ENCODE measurements around the gene ZDHHC1.
A peak's percentile ranks its signal among the peaks of the same experiment; 100 is the strongest.

ZDHHC1 gene, protein sequence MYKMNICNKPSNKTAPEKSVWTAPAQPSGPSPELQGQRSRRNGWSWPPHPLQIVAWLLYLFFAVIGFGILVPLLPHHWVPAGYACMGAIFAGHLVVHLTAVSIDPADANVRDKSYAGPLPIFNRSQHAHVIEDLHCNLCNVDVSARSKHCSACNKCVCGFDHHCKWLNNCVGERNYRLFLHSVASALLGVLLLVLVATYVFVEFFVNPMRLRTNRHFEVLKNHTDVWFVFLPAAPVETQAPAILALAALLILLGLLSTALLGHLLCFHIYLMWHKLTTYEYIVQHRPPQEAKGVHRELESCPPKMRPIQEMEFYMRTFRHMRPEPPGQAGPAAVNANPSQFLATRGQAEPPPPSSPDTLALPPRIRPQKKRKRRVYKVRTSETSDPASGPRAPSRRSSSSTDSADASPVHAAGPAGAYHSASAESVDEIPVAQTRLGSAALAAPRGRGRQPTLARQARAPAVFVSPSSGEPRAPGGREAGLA

DNA sequence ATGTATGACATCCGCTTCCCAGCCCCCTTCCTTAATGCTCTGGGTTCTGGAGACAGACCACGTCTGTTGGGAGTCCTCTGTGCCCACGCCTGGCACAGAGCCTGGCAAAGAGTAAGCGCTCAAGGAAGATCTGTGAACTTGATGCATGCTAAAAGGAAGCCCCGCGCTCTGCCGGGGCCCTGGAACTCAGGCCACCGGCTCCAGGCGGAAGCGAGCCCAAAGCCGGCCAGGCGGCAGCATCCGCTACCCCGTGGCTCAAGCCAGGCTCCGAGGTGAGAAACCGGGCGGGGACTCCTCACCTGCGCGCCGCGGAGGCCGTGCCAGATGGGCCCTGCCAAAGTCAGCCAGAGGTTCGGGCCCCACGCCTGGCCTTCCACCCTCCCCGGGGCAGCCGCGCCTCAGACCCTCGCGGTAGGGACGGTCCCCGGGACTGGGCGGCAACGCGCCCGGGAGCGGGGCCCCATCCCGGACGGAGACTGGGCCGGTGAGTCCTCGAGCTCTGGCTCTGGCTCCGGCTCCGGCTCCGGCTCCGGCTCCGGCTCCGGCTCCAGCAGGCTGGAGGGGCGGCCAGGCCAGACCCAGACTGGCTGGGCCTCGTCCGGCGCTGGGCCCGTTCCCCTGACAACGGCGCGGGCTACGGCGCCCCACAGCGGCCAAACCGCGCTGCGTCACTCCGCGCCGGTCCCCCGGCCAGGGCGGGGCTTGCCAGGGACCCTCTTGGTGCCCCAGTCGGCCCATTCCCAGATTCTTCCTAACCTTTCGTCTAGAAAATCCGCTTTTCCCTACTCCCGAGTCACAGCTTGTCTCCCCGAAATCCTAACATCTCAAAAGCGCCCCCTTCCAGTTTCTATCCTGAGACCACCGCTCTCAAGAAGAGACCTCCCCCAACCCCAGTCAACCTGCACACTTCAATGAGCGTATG, at the start of gene ZDHHC1:
ZDHHC1 (minus strand) TSS at position 606 of the 922 bp plus-strand sequence. CDS start 8,702 bp downstream, outside the sequence.
- DNase-seq, result no peak

DNA sequence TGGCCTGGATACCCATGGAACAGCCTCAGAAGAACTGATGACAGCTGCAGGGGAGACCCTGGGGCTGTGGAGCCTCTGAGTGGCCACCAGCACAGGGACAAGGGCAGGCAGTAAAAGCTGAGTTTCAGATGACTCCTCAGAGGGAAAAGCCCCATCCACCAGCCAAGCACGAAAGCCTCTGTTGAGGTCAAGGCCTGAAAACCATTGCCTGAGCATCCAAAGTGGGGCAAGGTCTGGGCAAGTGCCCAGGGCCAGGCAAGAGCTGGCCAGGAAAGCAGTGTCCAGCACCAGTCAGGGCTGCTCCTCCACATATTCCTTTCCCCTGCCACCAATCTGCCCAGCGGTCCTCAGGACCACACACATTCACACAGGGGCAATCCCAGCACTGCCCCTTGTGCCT, 48.3 kb upstream of the ZDHHC1 start:
- DNase-seq, result no peak

DNA sequence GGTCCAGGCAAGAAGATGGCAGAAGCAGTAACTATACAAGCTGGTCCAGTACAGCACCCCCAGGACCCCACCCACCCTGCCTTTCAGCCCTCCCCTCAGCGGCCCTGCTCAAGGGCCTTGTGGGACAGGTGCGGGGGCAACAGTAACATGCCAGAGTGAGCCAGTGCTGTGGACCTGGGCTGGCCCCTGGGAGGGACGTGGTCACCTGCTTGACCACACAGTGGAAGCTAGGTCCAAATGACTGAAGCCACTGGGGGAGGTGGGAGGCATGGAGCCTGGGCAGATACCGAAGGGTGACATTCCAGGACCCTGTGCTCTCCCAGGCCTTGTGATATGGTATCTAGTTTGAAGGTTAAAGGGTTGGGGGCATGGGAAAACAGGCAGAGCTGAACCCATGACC, 47.4 kb upstream of the ZDHHC1 start:
- DNase-seq, result no peak

DNA sequence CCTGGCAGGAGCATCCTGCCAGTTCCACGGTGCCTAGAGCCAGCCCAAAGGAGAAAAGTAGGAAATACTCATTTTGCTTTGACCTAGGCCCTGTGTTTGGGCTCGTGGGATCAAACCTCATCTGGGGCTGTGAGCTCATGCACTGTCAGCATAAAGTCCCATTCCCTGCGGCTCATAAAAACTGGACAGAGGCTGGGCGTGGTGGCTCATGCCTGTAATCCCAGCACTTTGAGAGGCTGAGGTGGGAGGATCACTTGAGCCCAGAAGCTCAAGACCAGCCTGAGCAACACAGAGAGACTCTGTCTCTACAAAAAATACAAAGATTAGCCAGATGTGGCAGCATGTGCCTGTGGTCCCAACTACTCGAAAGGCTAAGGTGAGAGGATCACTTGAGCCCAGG, 46.8 kb upstream of the ZDHHC1 start:
- no peak for DNase-seq

DNA sequence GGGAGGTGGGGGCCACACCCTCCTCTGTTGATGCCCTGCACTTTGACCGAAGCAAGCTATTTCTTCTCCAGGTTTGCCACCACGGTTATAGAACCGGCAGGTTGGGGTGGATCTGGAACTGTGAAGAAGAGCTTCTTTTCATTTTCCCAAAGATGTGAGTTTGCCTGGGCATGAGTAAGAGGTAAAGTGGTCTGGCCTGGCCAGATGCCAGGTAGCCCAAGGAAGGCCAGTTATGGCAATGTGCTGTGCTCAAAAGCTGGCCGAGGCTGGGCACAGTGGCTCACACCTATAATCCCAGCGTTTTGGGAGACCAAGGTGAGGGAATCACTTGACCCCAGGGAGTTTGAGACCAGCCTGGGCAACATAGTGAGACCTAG, 46.0 kb upstream of the ZDHHC1 start:
- no peak for DNase-seq

DNA sequence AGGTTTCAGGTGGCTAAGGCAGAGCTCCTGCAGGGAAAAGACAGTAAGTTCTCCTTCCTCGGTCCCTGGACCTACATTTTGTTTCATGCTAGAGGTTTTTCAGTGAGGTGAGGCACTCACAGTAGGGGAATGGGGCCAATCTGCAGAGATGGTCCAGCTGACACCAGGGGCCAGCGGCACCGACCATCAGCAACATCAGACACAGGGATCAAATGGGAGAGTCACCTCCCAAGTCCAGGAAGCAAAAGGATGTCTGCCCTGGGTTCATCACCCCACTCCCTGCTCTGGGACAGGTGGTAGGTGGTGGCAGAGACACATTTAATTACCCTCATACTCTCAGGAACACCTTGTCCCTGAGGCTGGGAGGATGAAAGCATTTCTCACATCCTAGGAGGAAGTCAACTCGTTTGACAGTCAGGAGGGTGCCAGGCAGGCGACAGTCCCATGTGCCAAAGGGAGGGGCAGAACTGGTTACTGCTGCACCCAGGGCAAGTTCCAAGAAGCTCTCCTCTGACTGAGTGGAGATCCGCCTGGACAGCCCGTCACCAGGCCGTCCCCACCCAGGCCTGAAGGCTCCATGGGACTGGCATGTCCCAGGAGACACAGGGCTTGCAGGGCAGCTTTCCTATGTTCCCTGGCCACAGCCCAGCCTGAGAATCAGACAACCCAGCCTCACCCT, 45.5 kb upstream of the ZDHHC1 start:
- DNase-seq, result no peak

DNA sequence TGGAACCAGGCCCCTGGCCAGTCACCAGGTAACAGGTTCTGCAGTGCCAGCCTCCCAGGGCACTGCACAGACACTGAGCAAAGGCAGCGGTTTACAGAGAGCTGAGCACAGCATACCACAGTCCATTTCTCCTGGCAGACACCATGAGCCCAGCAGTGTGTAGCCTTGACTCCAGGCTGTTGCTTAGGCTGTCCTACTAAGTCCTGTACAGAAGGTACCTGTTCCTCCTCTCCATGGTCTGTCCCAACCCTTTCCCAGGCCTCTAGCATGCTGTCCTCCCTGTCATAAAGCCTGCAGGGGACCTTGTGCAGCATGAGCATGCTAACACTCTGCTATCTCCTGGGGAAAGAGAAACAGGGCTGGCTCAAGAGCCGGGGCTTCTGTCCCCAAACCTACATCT, 44.7 kb upstream of the ZDHHC1 start:
- no peak for DNase-seq

DNA sequence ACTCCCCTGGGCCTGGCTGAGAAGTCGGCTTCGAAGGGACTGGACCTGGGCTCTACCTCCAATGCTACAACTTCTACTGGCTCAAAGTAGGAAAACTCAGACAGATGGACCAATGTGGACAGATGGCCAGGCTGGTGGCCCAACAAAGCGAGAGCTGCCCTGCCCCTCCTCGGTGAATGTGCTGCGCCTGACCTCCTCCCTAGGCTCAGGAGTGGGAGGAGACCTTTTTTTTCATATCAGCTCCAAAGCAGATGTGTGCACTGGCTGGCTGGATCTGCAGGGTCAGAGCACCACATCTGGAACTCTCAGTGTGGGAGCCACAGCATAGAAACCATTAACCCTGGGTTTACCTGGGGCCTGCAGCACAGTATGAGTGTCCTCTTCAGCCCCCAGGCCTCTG, 43.9 kb upstream of the ZDHHC1 start:
- DNase-seq, result no peak

DNA sequence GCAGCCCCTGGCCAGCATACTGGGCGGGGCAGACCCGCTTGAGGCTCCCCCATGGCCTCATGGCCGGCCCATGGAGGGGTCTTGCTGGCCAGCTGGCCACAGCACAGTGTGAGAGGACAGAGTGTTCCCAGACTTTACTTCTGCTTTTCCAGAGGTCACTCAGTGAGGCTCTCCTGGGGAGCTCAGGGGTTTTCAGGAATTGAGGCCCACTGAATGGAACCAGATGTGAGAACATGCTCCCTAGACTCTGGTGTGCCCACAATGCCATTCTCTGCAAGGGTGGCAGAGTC, 43.5 kb upstream of the ZDHHC1 start:
- no peak for DNase-seq

DNA sequence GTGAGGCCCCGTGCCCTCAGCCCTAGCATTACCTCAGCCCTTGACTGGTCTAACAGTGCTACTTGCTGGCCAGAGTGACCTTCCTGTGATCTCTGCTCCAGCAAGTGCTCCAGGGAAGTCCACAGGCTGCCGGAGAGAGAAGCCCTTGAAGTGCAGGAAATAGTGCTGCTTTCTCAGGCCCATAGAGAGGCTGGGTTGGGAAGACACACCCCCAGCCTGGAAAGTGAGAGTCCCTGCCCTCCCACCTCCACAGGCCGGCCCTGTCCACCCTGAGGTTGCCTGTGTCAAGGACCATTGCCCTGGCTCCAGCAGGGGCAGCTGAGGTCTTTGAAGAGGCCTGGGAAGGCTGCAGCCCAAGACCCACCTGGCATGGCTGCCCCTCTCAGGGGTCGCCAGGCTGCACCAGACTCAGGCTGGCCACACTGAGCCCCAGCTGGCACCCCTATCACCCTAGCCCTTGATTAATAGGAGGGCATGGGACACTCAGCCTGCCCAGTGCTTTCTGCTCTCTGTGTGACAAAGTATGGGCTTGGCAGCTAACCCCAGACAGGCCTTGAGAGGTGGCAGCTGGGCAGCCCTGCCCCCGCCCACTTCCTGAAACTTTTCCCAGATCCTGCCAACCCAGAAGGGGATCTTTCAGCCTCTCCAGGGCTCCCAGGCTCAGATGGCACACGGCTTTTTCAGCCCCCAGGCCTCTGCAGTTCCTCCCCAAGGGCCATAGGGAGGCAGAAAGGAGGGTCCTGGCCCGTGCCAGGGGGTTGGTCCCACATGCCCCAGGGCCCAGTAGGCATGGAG, 43.0 kb upstream of the ZDHHC1 start:
- no peak for DNase-seq

DNA sequence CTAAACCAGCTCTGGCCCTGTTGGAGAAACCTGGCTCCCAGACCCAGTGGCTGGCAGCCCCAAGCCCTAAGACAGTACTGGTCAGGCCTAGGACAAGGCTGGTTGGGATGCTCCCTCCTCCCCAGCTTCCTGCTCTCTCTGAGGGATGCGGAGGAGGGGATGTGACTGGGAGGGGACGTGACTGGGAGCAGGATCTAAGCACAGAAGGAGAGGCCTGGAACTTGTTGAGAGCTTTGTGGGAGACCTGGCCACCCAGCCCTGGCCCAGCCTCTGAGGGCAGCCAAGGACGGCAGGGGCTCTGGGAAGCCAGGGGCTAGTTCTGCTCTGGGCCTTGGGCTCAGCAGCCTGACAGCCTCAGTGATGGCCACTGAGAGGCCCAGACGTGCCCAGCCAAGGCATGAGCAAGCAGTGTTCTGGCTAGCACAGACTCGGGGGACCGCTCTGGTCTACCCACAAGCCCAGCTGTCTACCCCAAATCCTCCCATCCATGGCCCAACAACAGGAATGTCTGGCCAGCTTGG, 41.9 kb upstream of the ZDHHC1 start:
- peak; percentile 30 for DNase-seq

DNA sequence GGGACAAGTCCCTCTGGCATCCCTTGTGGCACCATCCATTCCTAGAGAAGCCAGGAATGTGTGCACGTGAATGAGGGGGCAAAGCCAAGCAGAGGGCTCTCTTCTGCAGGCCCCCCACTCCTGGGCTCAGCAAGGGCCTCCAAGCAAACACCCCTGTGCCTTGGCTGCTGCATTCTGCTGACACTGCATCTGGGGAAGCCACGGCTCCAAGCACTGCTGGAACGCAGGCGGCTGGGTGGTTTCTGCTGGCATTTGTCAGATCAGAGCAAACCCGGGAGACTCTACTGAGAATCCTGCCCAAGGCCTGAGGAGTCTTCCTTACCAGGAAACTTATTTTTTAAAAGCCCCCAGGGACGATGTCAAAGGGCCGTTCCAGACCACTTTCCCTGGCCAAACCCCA, 41.3 kb upstream of the ZDHHC1 start:
- DNase-seq, result no peak

DNA sequence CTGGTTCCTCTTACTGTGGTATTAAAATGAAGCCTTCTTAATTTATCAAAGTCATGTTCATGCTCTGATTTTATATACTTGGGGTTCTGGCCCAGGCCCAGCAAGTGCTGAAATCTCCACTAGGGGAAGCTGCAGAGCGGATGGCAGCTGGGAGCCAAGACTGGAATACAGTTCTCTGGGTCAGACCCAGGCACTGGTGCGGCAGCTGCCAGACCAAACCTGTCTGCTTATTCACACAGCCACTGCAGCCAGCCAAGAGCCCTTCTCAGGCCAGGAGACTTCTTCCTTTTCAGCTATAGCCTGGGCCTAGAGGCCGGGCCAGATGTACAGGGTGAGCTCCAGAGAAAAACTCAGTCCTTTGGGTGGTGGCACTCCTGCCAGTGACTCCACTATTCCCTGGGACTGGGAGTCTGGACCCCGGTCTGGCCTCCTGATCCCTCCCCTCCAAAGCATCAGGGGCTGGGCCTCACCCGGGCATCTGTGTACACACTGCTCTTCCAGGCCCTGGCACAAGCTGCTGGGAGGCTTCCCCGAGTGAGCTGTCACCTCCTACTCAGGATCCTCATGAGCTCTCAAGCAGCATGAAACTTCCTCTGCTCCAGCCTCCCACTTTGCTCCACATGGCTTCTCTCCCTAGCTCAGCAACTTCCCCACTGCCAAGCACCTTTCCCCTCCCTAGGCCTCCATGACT, 40.3 kb upstream of the ZDHHC1 start:
- DNase-seq, result peak; percentile 29

DNA sequence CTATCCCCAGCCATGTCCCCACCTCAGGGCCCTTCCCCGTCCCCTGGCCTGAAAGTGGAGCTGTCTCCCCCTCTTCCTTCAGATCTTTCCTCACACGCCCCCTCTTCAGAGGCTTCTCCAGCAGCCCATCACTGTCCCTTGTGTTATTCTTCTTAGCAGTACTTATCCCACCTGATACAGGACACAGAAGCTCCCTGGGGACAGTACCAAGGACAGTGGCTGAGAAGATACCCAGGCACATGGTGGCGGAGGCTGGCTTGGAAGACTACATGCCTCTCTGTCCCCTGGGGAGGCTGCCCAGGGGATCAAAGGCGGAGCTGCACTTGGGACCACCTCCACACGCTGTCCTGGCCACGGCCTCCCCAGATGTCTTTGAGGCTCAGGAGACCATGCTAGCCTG, 38.6 kb upstream of the ZDHHC1 start:
- no peak for DNase-seq

DNA sequence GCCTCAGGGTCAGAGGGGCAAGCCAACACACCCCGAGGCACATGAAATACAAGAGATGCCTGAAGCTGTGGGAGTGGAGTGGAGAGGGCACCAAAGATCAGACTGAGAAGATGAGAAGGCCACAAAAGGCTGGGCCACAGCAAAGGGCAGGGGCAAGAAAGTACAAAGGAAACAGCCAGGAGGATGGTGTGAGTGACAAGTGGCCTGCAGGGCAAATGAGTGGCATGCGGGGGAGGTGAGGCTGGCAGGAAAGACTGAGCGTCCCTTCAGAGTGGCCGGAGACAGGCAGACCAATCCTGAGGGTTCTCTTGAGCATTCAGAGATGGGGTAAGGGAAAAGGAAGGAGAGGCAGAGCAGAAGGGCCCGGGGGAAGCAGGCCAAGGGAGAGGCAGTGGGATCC, 37.8 kb upstream of the ZDHHC1 start:
- DNase-seq, result no peak

DNA sequence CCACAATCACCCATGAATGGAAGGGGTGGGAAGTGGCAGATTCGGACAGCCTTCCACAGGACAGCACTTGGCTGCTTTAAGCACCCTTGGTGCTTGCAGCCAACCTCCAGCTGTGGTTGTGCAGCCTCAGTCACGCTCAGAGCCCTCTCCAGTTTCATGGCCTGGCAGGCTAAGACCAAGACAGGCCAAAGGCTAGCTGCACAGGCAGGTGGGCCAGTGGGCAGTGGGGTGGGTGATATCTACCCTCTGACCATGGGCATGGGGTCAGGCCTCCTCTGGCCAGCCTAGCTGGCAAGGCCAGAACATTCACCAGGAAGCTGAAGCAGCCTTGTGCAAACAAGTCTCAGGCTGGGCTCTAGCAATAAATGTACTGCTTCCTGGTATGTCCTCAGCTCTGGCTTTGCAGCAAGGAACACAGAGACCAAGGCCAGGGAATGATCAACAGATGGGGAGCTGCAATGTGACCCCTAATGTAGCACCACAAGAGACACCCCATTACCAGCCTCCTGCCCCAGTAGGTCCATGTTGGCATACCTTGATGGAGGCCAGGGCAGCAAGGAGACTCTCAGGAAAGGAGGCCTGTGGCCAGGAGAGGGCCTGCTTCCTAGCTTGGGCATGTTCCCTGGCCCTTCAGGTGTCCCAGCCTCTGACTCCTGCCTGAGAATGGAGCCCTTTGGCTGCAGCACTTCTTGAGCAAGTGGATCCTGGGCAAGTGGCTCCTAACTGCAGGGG, 35.6 kb upstream of the ZDHHC1 start:
- DNase-seq, result no peak

DNA sequence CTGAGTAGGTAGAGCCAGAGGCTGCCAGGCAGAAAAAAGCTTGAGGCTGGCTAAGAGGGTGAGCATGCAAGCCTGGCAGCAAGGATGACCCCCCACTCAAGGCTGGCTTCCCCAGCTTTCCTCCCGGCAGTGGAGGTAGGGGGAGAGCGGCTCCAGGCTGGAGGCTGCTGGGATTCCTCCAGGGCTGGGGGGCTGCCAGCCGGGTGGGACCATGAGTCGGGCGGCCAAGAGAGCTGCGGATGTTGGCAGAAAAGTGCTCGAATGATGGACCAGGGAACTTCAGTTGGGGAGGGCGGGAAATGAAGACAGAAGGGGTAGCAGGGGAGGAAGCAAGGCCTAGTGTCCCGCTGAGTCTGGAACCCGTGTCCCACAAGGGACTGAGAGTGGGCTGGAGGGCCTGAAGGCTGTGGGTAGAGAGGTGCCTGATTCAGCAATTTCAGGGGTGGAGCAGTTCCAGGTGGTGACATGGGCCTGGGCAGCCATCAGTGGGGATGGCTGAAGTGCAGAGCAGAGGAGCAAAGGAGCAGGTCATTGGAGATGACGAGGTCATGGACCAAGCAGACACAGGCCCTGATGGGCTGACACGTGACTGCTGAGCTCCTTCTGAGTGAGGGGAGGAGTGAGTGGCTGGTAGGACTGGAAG, 34.9 kb upstream of the ZDHHC1 start:
- DNase-seq, result no peak

DNA sequence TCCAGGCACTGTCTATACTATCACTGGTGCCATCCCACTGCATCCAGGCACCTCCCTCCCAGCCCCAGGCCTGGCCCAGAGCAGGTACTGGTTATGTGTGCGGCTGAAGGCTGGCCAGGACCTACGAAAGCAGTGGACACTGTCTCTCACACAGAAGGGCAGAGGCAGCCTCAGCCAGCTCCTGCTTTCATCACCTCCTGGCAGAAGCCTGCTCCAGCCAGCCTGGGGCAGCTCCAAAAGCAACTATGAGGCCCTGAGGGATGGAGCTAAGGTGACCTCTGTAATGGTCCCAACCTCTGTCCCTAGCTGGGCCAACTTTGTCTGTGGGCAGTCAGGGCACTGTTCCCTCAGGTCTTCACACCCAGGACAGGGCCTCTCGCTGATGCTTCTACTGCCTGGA, 33.5 kb upstream of the ZDHHC1 start:
- no peak for DNase-seq

DNA sequence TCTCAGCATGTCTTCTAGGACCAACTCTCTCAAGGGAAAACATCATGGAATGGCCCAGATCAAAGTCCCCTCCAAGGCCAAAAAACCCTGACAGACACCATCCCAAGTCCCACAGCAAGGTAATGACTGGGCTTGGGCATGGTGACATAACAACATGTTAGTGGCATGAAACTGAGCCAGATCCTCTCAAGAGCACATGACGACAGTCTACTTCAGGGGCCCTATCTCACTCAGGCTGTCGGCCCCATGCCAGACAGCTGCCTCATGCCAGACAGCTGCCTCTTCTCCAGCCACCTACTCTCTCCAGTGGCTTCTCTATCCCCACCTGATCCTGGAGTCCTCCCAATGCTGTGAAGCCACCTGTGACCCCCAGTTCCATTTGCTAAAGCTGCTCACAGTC, 33.1 kb upstream of the ZDHHC1 start:
- DNase-seq, result no peak

DNA sequence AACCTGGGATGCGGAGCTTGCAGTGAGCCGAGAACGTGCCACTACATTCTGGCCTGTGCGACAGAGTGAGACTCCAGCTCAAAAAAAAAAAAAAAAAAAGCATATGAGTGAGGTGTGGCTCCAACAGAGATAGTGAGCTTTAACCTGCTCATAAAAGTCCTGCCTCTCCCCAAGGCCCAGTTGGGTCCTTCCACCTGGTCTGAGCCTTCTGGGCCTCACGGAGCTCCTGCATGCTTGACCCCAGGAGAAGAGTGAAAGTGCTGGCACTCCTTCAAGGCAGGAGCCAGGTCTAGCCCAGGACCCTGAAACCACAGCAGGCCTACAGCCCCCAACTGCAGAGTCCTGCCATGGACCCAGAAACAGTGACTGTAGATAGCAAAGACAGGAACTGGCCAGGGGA, 32.3 kb upstream of the ZDHHC1 start:
- DNase-seq, result no peak

Measured in kidney glomerular epithelial cell (primary cell).